Measurements from ENCODE around the gene TESK2.
"Not testable (repeated sequence)": the region's sequence is repeated elsewhere in the genome, so short reads cannot be mapped to it uniquely, and the experiment has no call there.

TESK2 gene

GRCh38 chr1:45473302-45473701 is 17.7 kb downstream of the TESK2 start:
- no peak for DNase-seq (ENCODE audit: low read depth)

- no peak for DNase-seq (ENCODE audit: low read depth)
These were observed 20.6 kb downstream of the TESK2 start for GRCh38 chr1:45470306-45470798.

DNA sequence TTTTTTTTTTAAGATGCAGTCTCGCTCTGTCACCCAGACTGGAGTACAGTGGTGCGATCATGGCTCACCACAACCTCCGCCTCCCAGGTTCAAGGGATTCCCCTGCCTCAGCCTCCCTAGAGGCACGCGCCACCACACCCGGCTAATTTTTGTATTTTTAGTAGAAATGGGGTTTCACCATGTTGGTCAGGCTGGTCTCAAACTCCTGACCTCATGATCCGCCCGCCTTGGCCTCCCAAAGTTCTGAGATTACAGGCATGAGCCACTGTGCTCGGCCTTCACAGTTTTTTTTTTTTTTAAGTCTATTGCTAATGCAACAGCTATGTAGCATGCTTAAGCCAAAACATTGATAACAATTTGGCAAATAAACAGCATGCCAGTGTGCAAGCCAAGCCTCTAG is 23.6 kb downstream of the TESK2 start:
- not testable (repeated sequence) for DNase-seq (ENCODE audit: low read depth)

GRCh38 chr1:45465277-45465676 is 25.7 kb downstream of the TESK2 start:
- no peak for DNase-seq (ENCODE audit: low read depth)

- no peak for DNase-seq (ENCODE audit: low read depth)
These were observed 32.1 kb downstream of the TESK2 start for GRCh38 chr1:45458894-45459293.

DNA sequence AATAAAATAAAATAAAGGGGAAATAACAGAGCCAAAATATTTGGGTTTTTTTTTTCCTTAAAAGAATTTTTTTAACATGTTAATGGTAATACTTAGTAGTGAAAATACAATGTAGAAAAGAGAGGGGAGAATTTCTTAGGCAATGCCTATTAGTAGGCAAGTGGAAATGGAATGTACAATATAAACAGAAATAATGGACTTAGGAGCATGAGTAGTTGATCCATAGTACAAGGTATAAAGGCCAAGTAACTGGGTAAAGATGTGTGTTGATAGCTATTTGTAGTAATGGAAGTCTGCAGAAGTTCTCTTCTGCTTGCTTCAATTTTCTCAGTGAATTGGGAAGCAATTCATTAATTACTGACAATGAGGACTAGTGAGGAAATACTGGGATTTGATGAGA is 34.4 kb downstream of the TESK2 start:
- no peak for DNase-seq (ENCODE audit: low read depth)

DNA sequence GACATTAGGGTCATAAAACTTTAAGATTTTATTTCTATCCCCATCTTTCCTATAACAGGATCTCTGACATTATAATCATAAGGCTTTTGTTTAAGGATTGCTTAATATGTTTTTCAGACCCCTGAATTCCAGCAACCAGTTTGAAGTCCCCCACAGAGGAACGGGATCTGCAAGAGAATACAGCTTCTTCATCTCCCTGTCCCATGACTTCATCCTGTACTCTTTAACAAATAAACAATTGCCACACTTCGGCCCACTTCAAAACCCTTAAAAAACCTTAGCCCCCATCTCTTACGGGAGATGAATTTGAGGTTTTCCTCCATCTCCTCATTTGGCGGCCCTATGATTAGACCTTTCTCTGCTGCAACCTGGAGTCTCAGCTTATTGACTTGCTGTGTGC is 35.8 kb downstream of the TESK2 start:
- DNase-seq (ENCODE audit: low read depth): no peak

DNA sequence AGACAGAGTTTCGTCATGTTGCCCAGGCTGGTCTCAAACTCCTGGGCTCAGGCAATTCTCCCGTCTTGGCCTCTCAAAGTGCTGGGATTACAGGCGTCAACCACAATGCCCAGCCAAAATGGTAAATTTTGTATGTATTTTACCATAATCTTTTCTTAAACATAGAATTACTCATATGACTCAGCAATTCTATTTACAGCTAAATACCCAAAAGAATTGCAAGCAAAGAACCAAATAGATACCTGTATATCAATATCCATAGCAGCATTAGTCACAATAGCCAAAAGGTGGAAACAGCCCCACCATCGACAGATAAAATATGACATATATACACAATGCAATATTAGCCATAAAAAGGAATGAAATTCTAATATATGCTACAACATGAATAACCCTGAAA is 36.5 kb downstream of the TESK2 start:
- no peak for DNase-seq (ENCODE audit: low read depth)

- DNase-seq (ENCODE audit: low read depth): no peak
These were observed 38.5 kb downstream of the TESK2 start for GRCh38 chr1:45452503-45452902.

GRCh38 chr1:45448357-45448756 is 42.6 kb downstream of the TESK2 start:
- DNase-seq (ENCODE audit: low read depth): no peak

GRCh38 chr1:45446950-45447672 is 43.9 kb downstream of the TESK2 start:
- DNase-seq (ENCODE audit: low read depth): no peak

GRCh38 chr1:45446530-45446929 is 44.4 kb downstream of the TESK2 start:
- no peak for DNase-seq (ENCODE audit: low read depth)

GRCh38 chr1:45444609-45445131 is 46.3 kb downstream of the TESK2 start:
- no peak for DNase-seq (ENCODE audit: low read depth)

DNA sequence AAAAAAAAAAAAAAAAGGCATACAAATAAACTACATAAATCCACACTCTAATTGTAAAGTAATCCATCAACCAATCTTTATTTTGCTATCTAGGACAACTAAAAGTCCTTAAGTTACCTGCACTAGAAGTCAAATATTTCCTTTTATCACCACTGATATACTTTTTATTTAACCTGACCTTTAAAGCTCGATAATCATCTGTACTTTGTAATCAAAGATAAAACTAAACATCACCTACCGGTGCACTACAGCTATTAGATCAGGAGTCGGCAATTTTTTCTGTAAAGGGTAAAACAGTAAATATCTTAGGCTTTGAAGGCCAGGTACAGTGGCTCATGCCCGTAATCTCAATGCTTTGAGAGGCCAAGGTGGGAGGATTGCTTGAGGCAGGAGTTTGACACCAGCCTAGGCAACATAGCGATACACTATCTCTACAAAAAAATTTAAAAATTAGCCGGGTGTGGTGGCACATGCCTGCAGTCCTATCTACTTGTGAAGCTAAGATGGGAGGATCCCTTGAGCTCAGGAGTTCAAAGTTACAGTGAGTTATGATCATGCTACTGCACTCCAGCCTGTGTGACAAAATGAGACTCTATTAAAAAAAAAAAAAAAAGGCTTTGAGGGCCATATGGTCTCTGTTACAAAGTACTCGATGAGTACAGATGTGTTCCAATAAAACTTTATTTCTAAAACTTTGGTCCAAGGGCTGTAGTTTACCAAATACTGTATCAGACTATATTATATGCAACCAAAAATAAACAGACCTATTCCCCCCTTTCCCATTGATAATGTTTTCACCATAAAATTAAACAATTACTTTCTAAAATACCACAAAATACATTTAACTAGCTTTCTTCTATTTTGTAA is 47.1 kb downstream of the TESK2 start:
- DNase-seq (ENCODE audit: low read depth): no peak

DNA sequence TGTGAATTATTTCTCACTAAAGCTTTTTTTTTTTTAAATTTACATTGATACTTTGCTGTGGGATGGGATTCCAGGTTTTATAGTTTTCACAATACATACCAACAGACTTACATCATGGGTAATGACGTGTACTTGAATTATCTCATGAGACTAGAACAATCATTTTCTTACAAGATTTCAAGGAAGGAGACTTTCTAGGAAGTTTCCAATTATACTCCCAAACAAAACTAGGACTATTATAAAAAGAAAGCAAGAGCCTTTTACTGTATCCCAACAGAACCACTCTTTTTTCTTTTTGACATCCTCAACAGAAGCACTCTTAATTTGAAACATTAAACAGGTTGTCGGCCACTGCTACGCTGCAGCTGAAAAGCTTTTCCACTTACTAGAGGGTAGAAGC is 48.7 kb downstream of the TESK2 start:
- no peak for DNase-seq (ENCODE audit: low read depth)

GRCh38 chr1:45437323-45437722 is 53.6 kb downstream of the TESK2 start:
- DNase-seq (ENCODE audit: low read depth): no peak

DNA sequence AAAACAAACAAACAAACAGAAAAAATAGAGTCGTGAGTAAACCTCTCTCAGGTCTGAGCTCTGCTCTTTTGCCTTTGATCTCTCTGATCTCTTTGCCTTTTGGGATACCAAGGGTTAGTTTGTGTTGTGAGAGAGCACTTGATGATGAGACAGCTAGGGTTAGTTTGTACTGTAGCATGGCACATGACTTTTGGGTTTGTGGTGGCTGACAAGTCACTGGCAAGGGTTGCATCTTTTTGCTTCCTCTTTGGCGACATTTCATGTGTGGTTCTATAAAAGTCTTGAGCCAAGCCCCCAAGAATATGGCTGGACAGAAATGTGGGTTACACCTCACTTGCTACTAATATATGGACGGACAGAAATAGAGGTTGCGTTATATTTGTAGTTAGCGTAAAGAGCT is 60.5 kb downstream of the TESK2 start:
- no peak for DNase-seq (ENCODE audit: low read depth)

DNA sequence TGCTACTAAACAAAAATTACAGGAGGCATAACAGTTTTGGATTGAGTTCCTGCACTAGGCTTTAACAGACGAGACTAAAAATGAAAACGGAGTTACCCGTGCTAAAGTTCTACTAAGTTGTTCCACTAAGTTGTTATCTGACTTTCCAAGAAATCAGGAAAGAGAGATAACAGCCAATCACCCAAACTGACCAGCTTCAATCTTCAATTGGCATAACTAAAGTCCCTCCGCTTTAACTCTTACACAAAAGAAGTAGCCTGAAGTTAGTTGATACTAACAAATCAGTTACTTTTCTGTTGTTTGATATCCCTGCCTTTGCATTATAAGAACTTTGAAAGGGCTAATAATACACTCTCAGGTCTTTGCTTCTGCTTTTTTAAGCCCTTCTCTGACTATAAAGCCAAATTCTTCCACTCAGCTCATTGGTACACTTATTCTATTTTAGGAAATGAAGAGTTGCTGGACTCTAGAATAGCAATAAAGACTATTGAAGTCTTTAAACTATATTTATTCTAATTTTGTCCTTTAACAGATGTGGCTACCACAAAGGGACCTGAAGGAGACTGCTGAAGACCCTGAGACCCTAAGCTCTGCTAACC is 61.3 kb downstream of the TESK2 start:
- DNase-seq (ENCODE audit: low read depth): no peak

DNA sequence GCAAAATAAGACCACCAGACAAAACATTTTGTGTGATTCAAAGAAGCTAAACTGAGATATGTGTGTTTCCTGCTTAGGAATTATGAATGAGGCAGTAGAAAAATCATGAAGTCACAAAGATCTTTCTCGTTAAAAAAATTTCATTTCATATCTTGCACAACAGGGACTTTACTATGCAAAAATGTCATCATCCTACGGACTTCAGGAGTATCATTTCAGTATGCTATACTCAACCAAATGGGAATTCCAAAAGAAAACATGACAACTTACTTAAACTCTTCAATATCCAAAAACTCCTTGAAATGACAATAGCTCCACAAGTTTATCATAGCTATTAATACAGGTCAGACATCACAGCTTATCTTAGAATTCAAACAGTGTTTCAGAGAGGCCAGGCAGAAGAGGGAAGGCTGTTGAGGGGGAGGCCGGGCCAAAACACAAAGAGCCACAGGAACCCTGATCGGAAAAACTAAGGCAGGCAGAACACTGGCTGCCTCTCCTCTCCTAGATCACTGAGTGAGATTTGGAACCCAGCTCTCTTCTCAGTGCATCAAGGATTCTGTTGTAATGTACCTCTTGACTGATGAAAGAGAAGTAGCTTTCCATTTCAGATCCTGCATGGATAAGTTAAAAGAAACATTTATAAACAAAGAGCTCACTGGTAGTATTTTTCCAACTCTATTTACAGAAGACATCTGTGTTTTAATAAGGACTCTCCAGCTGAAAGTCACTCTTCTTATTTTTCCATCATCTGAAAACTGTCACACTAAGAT is 66.9 kb downstream of the TESK2 start:
- DNase-seq (ENCODE audit: low read depth): no peak

- DNase-seq (ENCODE audit: low read depth): no peak
These were observed 69.0 kb downstream of the TESK2 start for GRCh38 chr1:45421935-45422334.

DNA sequence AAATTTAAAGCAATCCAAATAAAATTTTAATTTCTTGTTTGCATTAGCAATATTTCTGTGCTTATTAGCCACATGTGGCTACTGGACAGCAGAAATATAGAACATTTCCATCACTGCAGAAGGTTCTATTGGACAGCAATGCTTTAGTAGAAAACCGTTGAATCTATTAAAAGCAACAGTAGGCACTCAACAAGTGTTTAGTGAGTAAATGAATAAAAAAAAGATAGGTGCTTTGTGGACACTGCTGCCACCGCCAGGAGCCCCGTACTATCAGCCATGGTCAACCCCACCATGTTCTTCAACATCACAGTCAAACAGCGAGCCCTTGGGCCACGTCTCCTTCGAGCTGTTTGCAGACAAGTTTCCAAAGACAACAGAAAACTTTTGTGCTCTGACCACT is 76.2 kb downstream of the TESK2 start:
- DNase-seq (ENCODE audit: low read depth): no peak

DNA sequence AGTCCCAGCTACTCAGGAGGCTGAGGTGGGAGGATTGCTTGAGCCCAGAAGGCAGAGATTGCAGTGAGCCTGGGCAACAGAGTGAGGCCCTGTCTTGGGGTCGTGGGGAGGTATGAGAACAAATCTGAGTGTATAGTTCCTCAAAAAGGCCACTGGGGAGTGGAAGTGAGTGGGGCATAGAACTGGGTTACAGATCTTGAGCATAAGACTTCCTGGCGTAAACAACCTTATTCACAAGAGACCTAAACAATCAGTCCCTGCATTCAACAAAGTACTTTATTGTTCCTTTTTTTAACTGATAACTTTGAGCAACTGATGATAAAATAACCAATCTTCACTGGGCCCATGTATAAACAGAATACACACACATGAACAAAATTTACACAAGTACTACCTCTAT is 78.1 kb downstream of the TESK2 start:
- no peak for DNase-seq (ENCODE audit: low read depth)
